Stimulated activated CD4-positive, alpha-beta T cell treated with anti-CD3 and anti-CD28 coated beads, Interleukin-12 subunit alpha, Interleukin-12 subunit beta, amount 100 ng/mL, for 4 hours (primary cell): ENCODE data around the gene LRP1B.
"Not testable (repeated sequence)": the region's sequence is repeated elsewhere in the genome, so short reads cannot be mapped to it uniquely, and the experiment has no call there.

ENCODE experiments used
- DNase-seq: peaks from one replicate; pipeline ENCODE4 v3.0.0-alpha.2; 2020

The LRP1B gene

DNA sequence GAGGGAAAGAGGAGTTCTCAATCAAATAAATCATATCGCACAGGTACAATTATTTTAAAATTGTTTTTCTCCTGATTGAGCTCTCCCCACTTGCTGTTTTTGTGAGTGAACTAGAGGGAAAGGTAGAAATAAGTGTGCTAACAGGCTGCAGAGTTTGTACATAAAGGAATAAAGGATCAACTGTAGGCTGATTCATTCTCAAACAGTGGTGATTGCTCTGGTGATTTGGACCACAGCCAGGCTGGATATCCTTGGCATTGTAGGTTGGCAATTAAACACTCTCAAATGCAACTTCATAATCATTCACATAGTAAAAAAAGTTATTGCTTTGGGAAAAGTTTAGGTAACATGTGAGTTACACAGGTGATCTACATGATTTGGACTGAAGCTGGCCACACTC, 29.8 kb downstream of the LRP1B start:
- no peak for DNase-seq

DNA sequence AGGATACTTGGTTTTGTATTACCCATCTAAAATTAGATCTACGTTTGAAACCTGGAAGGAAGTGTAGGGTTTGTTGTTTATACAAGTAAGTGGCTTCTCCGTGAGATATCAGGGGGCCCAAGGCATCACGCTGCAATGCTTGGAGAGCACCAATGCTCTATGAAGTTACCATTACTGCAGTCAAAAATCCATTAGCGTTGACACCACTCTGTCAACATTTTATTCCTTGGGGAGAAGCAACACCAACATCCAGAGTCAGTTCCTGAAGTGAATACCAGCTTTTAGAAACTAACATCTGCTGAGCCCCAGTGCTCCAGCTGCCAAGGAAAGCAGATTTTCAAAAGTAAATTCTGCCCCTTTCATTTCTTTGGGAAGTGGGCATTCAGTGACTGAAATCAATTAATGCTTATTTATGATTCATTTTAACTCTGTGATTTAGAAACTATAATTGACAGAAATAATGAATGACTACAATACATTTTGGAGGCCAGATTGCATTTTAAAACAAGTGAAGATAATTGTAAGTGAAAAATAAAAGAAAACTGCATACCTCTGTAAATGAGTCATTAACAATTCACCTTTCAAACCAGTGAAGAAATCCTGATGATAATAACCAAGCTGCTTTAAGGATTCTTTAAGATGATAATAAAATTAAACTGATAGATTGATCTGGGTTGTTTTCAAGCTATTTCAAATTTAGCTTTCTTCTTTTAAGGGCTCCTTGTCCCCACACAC, 30.5 kb downstream of the LRP1B start:
- no peak for DNase-seq

DNA sequence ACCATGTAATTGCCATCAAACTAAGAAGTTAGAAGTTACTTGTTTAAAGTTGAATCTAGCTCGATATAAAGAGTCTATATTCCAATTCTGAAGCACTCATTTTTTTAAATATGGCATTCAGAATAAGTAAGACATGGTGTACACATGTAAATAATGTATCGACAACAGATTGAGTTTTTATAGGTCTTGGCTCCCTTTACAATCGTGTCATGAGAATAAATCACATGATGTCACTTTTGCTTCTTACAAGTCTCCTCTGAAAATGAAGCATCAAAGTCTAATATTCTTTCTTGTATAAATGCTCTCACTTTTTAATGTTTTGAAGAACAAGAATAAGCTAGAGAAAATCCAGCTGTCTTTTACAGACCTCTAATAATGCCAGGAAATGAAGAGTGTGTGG, 33.1 kb downstream of the LRP1B start:
- DNase-seq: no peak

DNA sequence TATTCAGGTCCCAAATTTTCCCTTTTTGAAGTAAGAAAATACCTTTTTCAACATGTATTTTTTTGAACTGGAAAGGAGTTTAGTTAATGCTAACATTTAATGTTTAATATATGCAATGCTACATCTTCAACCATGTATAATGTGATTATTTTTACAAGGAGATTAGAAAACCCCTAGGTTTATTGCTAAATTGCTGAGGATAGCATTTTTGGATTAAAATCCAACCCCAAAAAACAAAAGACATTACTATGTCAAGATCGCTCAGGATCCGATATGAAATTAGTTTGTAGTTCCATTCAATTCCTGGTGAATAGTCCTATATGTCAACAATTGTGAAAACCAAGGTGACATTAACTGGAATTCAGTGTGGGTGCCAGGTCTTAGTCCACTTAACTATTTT, 35.2 kb downstream of the LRP1B start:
- DNase-seq: no peak

DNA sequence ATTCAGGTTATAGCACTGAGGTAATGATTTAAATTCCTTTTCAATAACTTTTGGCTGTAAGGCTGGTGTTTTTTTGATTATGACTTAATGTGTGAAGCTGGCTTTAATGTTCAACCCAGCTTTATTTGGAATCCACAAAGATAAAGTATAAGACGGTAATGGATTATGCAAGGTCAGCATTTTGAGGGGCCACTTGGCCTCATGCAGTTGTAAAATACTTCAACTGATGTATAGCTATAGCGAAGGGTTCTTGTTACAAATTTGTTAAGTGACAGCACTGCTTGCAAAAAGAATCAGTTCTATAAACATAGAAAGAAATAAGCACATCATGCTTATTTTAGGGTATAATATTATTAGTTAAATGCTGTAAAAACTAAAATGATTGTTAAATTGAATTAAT, 36.6 kb downstream of the LRP1B start:
- no peak for DNase-seq

DNA sequence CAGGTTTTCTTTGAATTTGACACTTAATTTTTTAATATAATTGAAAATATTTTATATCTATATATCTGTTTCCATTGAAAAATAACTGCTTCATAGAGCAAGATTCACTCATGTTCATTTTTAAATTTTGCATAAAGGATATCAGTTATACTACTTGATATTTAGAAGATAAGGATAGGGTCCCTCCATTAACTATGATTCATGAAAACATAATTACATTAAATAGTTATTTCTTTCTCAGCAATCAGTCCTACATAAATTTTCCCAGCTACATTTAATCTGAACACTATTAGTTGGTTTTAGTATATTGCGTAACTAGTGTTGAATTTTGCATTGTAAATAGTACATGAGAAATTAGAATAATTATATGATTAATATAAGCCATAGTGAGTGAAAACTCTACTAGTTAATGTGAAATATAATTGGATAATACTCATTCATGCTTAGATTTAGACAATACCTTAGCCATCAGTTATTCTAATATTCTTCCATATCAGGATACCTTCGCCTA, 42.7 kb downstream of the LRP1B start:
- no peak for DNase-seq

DNA sequence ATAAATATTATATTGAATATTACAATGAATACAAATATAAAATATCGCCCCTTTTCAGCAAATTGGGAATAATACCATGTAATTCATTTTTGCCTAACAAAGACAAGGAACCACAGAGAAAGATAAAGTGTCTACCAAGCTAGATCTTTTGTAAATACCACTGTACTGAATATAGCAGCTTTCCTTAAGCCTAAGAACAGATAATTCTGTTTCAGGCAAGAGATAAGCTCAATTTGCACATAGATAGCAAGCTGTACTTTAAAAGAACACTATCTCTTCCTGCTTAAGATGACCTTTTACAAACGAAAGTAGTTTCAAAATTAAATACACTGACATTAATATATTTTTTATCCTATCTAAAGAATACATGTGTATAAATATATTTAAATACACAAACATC, 43.2 kb downstream of the LRP1B start:
- not testable (repeated sequence) for DNase-seq

DNA sequence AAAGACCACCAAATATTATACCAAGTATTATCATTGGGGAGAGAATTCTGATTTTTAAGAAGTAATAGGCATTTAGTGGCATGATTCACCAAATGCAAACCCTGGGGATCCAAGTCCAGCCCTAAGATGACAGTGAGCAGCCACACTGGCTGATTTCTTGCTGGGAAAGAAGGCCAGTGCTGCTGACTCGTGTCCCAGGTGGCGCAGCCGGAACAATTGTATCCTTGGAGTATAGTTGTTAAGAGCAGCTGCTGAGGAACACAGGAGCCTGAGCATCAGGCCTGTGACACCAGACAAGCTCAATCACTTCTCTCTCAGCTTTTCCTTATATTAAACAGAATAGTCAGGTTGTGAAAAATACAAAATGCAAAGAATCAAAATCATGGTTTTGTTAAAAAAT, 48.4 kb downstream of the LRP1B start:
- DNase-seq: no peak

DNA sequence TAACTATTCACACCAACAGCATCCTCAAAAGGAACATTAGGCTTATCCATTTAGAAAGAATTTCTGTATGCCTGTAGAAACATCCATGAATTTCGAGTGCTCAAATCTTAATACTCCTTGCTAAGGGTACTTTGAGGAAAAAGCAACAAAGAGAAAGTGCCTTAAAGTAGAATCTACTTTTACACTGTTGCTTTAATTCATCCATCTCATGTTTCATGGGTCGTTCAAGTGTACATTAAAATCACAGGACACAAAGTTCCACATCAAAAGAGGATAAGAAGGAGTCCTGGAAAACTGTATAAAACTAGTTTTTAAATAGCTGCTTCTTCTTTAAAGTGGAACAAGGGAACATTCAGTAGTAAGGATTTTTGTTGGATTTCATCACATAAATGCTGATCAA, 54.5 kb downstream of the LRP1B start:
- DNase-seq: no peak

DNA sequence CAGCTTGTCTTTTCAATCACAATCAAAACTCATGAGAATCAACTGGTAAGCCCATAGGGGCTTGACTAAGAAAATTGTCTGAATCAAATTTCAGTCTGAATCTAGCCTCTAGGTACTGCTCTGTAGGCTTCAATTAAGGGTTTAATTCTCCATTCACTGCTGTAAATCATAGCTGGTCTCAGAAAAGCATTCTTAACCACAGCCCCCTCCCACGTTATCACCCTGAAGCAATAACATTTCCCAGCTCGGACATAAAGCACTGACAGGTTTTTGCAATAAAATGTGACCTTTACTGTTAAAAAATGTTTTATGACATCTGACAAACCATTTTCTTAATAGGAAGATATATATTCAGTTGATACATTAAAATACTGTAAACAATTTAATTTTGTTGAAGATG, 55.0 kb downstream of the LRP1B start:
- DNase-seq: no peak

DNA sequence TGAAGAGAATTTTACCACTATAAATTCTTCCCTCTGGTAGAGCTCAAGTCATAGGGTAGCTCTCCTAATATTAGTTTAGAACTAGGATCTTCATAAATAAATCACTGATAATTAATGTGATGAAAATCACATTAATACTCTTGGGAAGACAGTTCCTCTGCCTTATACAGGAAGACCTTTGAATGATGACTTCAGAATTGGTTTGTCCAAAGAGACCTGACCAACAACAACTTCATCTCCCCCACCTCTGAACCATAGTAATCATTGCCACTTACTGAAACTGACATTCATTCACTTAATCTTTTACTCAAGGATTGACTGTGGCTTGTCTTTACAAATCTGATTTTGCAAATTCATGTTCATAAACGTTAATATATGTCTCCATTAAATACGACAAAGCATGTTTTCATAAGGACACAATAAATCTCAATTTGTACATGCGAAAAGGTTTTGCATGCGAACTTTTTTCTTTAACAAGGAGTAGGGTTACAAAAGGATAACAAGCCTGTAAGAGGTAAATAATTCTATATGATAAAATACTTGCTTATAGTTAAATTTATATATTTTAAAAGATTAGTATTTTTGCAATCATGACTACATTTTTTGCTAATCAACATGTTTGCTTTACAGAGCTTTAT, 61.4 kb downstream of the LRP1B start:
- DNase-seq: no peak

DNA sequence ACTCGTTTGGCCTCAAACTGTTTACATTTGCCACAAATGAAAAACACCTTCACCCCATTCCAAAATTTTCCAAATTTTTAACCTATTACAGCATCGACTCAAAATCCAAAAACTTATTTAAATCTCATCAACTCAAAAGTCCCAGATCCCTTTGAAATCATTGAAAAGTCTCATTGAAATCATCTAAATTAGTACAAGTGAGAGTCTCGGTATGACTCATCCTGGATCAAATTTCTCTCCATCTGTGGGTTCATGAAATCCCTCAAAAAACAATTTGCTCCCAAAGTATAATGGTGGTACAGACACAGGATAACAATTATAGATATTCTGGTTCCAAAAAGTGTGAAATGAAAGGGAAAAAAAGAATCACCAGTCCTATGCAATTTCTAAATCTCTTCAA, 65.1 kb downstream of the LRP1B start:
- DNase-seq: no peak

DNA sequence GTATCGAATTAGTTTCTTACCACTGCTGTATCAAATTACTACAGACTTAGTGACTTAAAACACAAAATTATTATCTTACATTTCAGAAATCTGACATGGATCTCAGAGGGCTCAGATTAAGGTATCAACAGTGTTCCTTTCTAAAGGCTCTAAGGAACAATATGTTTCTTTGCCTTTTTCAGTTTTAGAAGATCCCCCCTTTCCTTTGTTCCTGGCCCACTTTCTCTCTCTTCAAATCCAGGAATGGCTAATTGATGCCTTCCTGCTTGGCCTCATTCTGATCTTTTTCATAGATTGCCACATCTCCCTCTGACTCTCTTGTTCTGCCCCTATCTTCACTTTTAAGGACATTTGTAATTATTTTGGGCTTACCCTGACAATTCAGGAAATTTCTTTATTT, 65.7 kb downstream of the LRP1B start:
- DNase-seq: no peak

DNA sequence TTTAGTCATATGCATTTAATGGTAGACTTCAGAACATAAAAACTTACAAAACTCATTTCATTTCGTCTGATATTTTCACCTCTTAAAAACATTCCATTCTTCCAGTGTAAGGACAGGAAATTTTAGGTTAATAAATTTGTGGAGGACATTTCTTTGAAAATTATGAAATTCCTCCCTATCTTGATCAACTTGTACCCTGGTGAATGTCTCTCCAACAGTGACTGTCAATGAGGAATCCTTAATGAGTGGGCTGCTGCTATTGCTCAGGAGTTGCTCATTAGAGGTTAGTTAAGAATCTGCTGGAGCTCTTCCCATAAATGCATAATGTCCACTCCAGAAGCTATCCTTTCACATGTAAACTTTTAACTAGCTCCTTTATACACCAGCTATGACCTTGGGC, 69.1 kb downstream of the LRP1B start:
- no peak for DNase-seq

DNA sequence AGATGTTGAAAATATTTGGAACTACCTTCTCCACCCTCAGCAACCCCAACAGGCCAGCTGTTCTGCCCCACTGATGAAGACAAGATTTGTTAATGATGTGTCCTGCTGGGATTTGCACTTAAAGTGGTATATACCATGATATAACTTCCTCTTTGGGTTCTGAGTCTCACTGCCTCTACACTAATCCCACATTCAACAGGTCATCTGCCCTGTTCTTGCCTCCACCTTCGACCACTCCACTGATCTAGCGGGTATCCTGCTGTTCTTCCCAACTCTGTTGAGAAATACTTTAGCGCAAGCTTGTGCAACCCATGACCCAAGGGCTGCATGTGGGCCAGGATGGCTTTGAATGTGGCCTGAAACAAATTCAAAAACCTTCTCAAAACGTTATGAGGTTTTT, 72.7 kb downstream of the LRP1B start:
- no peak for DNase-seq

DNA sequence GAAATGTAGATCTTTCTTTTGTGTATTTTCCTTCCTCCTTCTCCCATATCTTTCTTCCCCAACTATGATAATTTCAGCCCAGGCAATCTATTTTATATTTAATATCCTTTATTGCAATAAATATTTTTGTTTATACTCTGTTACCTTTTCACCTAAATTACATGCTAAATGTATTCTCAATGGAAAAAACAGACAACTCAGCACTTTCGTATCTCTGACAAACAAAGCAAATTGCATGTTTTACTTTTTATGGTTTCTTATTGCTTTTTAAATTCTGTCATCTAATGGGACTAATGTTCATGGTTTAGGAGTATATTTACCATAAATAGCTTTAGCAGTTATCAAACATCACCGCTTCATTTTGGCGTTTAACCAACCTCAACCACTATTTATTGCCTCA, 74.0 kb downstream of the LRP1B start:
- DNase-seq: no peak

DNA sequence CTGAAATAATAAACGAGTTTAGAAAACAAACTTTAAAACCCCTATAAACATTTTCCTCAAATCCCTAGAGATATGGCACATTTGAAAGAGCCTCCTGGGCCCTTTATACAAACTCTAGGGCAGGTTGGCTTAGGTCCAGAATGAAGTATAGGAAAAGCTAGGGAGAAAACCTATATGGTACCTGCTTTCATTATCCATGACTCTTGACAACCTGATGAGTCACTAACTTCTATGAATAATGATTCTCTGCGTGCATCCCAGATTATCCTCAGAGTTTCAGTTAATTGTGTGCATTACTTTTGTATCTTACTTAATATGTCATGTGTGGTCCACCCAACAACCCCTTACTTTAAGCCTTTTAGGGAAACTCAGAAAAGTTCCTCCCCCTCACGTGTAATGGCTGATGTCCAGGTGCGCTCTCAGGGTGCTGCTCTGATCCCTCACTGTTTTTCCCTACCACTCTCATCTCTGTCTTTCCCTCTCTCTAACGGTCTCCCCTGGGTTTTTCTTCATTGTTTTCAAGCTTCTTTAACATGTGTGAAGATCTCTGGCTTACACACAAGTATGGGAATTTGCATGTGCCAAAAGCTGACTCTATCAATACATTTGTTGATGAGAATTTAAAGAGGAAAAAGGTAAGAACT, 78.5 kb downstream of the LRP1B start:
- DNase-seq: no peak

DNA sequence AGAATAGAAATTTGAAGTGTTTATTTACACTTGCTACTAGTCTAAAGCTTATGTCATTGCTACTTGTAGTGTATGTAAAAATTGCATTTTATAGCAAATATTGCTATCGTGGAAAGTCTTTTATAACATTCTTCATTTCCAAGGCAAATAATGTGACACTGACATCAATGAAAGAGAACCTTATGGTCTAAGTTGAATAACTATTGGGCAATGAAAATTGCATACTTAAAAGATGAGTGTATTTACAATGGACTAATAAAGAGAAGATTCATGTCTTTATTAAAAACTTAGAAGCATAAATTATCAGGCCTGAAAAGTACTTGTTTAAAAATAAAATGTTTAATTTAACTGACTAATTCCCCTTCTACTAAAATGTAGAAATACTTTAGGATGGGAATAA, 82.2 kb downstream of the LRP1B start:
- no peak for DNase-seq

DNA sequence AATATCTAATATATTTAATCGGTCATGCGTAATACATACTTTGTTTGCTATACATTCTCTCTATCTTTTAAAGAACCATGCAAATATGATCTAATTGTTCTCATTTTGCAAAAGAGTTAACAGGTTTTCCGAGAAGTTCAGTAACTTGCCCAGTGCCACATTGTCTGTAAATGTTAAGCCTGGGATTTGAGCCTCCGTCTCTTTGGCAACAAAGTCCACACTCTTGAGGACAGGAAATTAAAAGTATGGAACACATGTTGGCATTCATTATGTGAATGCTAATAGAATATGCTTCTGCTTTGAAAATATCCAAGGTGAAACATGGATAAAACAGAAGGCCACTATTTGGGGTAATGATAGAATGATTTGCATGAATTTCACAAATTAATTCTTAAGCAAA, 85.2 kb downstream of the LRP1B start:
- no peak for DNase-seq

DNA sequence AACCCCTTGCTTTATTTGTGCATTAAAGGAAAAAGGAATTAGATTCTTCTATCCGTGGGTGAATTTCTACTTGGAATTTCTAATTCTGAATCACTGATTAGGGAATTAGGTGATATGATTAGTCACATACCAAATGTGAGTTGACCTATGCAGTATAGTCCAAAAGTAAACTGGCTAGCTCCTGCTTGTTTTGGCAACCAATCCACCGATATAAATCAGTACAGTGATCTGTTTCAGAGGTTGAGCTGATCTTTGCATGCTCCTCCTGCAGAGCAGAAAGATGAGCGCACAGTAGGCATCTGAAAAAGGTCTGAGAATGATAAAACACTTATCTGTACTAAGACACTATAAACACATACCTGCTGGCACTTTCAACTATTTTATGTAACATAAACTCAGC, 86.6 kb downstream of the LRP1B start:
- DNase-seq: no peak

DNA sequence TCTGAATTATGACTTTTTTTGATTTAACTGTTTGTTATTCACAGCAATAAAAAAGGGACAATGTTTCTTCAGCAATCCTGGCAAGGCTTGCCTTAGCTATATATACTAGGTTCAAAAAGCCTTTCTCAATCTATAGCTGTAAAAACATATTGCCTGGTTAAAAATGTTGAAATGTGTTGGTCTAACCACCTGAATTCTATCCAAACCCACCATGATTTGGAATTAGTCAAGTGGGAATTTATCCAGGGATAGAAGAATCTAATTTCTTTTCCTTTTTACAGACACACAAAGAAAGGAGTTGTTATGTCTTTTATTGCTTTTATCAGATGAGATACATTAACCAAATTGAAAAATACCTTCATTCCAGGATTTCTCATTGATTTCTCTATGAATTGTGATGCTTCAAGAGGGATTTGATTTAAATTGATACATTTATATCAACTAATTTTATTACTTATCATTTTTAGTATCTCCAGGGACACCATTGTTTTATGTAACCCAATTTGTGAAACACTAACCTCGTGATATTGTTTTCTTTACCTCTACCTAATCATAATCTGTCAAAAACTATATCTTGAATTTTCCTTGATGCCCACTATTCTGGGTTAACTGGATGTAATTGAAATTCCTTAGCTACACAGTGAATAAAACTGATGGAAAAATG, 88.1 kb downstream of the LRP1B start:
- DNase-seq: no peak

DNA sequence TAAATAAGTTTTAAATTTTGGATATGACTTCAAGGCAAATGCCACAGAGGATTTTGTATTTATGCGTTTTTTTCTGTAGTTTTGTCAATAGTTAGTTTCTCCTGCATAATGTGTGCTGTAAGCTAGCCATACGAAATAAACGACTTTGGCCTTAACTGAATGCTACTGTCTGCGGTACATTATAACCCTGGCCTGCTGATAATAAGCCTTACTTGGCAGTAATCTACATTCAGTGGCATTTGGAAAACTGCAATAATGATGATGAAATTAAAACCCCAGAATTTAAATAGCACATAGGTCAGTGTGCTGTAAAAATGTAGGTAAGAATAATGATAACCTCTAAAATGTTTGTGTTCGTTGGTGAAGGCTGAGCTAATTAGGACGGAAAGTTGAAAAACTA, 88.8 kb downstream of the LRP1B start:
- no peak for DNase-seq

DNA sequence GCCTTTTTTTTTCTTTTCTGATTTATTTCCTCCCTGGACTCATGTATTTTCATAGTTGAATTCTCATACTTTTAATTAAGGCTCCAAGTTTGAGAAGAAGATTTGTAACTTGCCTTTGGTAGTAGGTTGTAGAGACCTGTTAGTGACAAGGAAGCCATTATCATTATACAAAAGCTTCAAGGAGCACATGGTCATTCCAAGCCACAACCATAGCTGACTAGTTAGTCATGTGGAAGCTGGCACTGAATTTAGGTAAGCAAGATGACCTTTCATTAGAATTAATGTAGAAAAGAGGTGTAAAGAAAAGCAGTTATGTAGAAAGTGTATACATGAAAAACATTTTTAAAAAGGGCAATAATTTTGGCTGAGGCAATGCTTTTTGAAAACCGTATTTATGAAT, 89.7 kb downstream of the LRP1B start:
- no peak for DNase-seq

DNA sequence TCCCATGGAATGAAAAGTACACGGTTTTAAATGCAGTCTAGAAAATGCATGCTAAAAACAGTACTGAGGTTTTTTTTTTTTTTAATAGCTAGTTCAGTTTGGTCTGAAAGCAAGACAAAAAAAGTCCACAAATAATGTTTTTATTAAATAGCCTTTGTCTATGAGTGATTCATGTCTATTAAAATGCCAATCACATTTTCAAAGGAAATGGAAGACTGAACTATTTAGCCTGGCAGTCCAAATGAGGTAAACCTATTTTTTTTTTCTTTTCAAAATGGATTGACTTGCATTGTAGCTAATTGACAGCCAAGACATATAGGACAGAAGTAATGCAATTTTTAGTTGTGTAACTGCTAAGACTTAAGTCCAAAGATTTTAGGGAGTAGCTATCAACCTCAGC, 90.3 kb downstream of the LRP1B start:
- DNase-seq: no peak
